DOHH2 (cell line): ENCODE measurements around the gene PPP1R7.

Experiments used
- EZH2phosphoT487 ChIP-seq: fragments of 200-600 bp; sonication (generic); IDR thresholded peaks from 2 replicates; pipeline ENCODE4 v1.6.1; 2017; ENCODE audit warnings: borderline replicate concordance, mild to moderate bottlenecking, antibody characterized with exemption, low read length, moderate library complexity, mixed read lengths
- TF ChIP-seq, protein P1 (sequence below): fragments of 200-600 bp; sonication (generic); IDR thresholded peaks from one replicate; pipeline ENCODE4 v1.5.1; 2014; ENCODE audit warnings: antibody characterized with exemption, mild to moderate bottlenecking, low read depth, low read length; ENCODE audit not compliant: poor library complexity, severe bottlenecking

DNA sequence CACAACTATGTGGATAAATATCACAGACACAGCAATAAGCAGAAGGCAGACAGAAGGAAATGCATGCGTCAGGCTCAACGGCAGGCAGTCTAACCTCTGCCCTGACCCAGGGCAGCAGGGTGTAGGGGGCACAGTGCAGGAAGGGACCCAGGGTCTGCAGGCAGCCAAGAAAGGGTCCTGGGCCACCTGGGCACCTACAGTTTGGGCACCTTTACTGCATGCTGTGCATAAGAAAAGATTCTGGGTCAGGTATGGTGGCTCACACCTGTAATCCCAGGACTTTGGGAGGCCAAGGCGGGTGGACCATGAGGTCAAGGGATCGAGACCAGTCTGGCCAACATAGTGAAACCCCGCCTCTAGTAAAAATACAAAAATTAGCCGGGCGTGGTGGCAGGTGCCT is 18.7 kb upstream of the PPP1R7 start:
- TF ChIP-seq, protein P1, sequence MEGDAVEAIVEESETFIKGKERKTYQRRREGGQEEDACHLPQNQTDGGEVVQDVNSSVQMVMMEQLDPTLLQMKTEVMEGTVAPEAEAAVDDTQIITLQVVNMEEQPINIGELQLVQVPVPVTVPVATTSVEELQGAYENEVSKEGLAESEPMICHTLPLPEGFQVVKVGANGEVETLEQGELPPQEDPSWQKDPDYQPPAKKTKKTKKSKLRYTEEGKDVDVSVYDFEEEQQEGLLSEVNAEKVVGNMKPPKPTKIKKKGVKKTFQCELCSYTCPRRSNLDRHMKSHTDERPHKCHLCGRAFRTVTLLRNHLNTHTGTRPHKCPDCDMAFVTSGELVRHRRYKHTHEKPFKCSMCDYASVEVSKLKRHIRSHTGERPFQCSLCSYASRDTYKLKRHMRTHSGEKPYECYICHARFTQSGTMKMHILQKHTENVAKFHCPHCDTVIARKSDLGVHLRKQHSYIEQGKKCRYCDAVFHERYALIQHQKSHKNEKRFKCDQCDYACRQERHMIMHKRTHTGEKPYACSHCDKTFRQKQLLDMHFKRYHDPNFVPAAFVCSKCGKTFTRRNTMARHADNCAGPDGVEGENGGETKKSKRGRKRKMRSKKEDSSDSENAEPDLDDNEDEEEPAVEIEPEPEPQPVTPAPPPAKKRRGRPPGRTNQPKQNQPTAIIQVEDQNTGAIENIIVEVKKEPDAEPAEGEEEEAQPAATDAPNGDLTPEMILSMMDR, result no peak
- TF ChIP-seq EZH2phosphoT487, result no peak
